HG03045 (cell line): ENCODE data around the gene UFSP2.

Source experiments
- ATAC-seq: cut with Tn5 transposase; IDR thresholded peaks from one replicate; pipeline ENCODE4 v1.9.1; 2021; ENCODE audit warnings: mild to moderate bottlenecking, moderate library complexity; ENCODE audit not compliant: unreplicated experiment

UFSP2 gene, protein sequence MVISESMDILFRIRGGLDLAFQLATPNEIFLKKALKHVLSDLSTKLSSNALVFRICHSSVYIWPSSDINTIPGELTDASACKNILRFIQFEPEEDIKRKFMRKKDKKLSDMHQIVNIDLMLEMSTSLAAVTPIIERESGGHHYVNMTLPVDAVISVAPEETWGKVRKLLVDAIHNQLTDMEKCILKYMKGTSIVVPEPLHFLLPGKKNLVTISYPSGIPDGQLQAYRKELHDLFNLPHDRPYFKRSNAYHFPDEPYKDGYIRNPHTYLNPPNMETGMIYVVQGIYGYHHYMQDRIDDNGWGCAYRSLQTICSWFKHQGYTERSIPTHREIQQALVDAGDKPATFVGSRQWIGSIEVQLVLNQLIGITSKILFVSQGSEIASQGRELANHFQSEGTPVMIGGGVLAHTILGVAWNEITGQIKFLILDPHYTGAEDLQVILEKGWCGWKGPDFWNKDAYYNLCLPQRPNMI

DNA sequence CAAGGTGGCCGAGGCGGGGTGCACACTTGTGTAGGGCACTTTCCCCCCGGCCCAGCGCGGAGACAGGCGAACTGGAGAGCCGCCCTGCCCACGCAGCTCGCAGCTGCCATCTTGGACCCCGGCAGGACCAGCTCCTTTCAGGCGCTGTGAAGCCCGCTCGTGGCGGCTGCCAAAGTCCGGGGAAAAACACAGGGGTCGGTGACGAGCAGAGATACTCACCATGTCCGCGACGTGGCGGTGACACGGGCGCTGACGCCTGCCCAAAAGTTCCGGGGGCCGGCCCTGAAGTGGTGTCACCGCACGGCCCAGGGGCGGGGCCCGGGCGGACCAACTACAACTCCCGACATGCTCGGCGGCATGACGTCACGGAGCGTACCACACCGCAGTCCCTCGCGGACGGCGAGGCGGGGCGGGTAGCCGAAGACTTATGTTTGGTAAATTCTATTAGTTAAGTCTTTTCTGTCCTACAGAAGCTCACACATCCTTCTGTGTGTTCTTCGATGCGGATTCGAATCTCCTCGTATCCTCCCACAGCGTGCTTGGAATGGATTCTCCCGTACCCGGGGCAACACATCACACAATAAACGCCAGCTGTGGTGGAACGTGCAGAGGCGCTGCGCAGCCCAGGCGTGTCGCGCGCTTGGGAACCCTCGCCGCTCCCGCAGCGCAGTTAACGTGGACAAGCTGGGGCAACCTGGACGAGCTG, at the start of gene UFSP2:
Gene UFSP2, minus strand, starts transcription at position 318 of the 706 bp plus-strand sequence. Its CDS starts 96 bp downstream, at position 222.
- ATAC-seq, result peak; percentile 92

DNA sequence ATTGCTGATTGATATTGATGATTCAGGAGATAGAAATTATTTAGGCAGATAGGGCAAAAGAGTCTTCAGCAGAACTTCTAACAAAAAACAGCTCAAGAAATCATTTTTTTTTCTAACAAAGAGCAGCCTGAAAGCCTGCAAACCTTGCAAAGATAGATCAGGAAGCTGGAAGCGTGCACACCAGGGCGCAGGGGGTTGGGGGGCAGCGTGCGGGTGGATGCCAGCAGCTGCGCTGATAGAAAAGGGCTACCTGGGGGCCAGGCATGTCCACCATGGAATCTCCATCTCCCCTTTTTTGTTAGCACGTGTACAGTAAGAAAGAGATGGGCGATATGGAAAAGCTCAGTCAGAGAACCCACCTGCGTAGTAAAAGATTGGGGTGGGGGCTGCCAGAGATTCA, 47.5 kb upstream of the UFSP2 start:
- no peak for ATAC-seq

DNA sequence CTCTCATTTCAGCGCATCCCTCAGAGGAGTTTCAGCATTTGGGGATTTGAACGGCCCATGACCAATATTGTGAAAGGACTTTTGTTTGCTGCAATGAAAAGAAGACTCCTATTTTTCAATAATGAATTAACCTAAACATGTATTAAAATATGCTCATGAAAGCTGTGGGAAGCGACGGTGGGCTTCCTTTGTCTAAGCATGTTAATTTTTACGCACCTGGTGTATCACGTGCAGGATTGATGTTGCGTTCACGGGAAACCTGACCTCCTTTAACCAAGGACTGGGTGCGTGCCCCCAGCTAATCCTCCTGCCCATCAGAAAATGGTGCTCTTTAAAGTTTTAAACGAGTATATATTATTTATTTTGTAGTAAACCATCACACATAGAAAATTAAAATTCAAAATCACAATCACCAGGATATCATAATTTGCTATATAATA, 46.4 kb upstream of the UFSP2 start:
- ATAC-seq, result no peak

DNA sequence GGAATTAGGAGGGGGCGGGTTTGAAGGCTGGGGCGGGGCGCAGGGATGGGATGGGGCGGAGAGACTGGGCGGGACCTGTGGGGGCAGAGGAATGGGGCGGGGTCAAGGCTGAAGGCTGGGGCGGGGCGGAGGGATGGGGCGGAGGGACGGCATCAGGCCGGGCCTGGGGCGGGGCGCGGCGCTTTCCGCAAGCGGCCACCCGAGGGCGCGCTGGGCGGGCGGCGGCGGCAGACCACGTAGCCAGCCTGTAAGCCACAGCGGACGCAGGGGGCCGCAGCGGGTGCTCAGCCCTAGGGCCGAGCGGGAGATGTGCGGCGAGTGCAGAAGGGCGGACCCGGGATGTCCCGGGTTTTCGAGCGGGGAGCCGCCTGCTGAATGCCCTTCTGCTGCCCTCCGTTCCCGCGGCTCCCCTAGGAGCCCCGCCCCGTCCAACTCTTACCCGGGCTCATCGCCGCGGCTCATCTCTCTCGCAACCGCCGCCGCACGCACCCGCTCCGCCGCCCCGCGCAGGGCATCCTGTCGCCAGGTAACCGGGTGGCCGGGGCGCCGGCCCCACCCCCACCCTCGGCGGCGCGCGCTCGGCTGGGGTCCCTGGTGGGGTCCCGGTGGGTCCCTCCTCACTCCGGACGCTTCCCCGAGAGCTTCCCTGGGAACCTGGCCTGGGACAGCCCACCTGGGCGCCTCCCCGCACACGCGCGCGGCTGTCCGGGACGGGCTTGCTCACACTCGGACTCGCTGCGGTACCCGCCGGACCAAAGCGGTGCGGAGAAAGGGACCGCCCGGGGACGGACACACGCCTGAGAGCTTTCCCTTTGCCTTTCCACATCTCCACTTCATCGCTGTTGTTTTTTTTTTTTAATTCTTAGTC, 45.7 kb upstream of the UFSP2 start, which contains the start of gene CCDC110:
Gene CCDC110, minus strand, starts transcription at position 499 of the 868 bp plus-strand sequence. Its CDS starts 50 bp downstream, at position 449.
- peak; percentile 94 for ATAC-seq

DNA sequence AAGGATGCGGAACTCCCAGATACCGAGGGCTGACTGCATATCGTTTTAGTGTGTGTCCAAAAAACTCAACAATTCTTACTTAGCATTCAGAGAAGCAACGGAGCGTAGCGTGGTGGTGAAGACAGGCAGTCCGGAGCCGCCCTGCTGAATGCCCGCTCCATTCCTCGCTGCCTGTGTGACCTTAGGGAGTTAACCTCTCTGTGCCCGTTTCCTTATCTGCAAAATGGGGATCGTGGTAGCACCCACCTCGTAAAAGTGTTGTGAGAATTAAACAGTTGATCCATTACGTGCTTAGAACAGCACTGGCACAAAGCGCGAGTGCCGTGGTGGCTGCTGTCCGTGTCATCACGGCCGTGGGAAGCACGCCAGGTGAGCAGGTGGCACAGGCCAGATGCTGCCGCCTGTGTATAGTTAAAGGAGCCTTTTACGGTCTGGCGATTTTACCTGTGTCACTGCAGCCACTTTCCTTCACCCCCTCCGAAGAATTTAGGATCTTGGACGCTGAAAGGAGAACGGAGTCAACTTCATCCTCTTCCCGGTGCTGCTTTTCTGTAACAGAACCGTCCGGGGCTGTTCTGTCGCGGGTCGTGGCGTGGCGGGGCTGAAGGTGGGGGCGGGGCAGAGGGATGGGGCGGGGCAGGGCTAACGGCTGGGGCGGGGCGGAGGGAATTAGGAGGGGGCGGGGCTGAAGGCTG, 44.9 kb upstream of the UFSP2 start:
- peak; percentile 22 for ATAC-seq

DNA sequence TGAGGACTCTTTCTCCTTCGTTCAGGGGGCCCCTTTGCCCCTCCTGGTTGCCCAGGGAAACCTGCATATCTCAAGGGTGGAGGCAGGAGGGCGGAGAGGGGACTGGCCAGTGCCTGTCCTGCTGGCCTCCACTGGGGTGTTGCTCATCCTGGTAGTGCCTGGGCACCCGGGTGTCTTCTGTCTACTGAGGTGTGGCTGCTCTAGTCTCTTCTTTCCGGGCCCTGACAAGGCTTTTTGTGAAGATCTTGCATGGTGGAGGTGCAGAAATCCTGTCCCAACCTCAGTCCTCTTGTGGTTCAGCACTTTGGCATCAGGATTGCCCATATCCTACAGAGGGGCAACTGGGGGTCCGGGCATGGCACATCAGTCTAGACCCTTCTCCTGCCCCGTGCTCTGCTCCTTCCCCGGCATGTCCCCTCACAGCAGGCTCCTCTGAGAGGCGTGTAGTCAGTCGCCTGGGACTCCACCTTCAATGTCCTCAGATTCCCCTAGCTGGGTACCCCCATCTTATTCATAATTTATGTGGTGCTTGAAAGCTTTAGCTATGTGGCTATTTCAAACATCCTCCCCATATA, 43.9 kb upstream of the UFSP2 start:
- ATAC-seq, result no peak

DNA sequence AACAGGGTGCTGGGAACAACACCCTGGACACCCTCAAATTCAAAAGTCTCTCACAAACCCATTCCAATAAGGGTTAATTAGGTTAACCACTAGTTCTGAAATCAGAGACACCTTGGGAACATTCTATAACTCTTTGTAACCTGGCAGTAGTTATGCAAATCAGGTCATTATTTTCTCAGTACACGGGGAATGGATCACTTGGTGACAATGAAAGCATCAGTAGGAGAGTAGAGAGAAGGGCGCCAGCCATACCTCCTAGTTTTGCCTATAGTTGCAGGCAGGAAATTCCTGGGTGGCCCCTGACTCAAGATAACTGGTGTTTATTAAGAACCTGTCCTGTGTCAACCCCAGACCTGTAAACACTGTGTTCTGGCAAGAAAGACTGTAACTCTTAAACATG, 43.2 kb upstream of the UFSP2 start:
- ATAC-seq, result no peak

DNA sequence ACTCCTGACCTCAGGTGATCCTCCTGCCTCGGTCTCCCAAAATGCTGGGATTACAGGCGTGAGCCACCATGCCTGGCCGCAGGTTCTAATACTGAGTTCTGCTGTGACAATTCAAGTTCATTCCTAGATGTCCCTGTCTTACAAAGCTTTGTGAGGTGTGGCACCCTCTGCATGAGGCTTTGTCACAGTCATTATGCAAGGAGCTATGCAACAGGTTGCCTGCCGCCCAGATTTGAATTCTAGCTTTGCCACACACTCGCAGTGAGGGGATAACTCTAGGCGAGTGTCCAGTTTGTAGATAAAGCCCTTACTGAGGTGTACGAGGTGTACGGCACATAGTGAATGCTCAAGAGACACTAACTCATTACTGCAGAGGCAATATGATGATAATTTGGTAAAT, 42.2 kb upstream of the UFSP2 start:
- ATAC-seq, result no peak

DNA sequence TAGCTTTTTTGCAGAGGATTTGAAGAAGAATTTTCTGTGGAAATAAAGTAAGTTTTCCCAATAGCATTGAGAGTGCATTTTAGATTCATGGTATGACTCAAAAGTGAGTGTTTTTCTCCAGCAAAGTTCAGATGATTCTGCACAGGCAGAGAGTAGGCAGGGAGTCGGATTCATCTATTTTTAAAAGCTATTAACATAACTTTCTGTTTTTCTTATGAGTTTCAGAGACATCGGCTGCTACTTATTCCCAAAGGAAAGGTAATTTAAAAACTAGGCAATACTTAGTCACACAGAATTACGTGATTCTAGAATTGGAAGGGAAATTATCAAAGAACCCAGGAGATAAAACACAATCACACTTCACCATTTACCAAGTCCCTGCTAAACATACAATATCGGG, 41.3 kb upstream of the UFSP2 start:
- ATAC-seq, result no peak

DNA sequence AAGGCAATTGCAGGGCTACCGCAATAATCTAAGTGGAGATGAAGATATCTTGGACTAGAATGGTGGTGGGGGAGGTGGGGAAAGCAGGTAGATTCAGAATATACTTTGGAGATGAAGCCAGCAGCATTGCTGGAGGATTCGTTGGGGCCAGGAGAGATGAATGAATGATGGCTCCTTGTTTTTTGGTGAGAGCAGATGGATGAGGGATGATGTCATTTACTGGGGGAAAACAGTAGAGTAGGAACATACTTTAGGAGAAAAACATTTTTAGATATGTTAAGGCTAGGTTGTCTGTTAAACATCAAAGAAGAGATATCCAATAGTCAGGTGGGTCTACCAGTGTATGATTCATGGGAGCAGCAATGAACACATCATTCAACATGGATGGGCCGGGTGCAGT, 39.9 kb upstream of the UFSP2 start:
- ATAC-seq, result no peak

DNA sequence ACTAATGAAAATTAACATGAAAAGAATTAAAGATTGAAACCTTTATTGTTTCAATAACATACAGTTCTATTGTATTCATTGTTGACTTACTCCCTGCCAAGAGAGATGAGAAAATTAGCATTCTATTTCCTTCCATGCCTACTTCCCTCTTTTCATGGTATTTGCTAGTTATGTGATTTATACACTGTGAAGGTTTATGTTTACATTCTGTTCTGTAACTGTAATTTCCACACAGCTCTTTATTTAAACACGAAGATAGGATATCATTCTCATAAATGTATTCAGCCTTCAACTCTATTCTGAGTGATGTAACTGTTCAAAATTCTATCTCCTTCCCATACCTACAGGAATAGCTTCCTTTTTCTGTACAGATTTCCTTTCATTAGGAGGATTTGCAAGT, 39.1 kb upstream of the UFSP2 start:
- ATAC-seq, result no peak

DNA sequence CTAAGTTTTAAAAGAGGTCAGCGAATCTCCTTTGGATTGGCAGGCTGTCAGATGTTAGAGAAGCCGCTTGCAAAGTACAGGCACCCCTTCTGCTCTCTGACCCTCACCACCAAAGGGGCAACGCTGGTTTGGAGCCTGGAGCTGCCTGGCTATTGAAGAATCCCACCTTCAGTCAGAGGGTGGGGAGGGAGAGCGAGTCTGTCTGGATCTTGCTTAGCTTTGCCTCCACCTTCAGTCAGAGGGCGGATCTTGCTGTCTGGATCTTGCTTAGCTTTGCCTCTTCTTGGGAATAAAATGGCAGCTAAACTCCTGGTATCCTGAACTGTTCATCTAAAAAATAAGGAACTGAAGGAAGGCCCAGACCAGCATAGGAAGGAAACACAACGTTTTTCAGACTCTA, 38.4 kb upstream of the UFSP2 start:
- no peak for ATAC-seq

DNA sequence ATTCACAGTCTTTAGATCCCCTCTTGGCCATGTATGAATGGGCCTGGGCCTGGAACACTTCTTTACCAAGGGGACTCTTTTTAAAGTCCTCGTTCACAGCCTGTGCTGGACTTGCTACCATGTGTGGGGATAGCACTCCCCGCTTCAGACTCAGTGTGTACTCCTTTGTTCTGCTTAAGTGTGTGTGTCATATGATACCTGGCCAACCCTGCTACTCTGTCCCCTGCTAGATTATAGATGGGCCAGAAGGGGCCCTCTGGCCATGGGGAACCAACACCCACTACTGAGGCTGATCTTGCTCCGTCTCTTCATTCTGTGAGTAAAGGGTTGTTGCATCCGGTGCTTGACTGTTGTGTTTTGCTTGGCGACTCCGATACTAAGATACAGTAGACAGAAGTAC, 37.8 kb upstream of the UFSP2 start:
- ATAC-seq, result no peak

DNA sequence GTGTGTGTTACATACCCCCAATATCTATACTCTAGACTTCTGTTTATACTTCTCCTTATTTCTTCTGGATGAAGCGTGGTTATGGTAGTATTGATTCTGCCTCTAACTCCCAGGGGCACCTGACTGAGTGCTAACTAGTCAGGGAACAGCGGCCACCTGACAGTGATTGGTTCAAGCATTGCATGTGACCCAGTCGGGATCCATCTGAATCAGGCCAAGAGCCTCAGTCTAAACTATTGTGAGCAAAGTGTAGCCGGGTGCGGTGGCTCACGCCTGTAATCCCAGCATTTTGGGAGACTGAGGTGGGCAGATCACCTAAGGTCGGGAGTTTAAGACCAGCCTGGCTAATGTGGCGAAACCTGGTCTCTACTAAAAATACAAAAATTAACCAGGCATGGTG, 35.8 kb upstream of the UFSP2 start:
- no peak for ATAC-seq

DNA sequence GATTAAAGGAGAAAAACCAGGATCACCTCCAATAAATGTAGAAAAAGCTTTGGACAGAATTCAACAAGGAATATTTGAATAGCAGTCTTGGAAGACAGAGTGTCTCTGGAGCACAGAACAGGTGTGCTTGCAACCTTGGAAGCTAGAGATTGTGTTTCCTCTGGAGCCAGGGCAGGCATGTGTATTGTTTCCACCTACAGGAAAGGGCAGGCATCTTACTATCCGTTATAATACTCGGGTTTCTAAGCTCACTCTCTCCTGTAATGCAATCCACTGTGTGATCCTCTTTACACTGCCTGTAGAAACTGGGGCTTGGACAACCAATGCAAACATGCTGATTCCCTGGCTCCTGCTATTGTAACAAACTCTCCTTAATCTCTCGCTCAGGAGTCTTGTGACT, 31.4 kb upstream of the UFSP2 start:
- ATAC-seq, result no peak

DNA sequence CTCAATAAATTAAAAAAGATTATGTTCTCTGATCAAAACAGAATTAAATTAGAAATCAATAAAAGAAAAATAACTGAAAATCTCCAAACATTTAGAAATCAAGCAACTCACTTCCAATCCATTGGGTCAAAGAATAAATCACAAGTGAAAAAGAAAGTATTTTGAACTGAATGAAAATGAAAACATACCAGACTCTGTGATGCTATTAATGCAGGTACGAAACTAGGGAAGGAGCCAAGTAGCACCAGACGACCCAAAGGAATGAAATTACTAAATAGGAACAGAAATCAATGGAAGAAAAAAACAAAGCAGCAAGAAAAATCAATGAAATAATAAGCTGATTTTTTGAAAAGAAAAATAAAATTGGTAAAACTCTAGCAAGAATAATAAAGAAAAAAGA, 30.4 kb upstream of the UFSP2 start:
- ATAC-seq, result no peak

DNA sequence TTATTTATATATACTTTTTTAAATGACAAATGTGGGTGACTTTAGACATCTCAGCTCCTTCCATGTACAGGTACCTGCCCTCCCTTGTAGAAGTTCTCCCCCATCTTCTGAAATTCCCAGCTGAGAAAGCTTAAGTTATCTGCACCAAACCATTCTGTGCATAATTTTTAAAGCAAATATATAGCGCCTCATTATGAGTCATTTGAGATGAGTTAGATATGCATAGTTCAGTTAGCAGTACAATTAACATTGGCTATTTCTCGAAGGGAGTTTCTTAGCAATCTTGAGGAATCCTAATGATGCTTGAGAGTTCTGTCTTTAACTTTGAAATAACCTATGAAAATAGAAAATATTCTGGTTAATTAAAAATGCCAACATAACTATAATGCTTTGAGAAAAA, 19.4 kb upstream of the UFSP2 start:
- no peak for ATAC-seq

DNA sequence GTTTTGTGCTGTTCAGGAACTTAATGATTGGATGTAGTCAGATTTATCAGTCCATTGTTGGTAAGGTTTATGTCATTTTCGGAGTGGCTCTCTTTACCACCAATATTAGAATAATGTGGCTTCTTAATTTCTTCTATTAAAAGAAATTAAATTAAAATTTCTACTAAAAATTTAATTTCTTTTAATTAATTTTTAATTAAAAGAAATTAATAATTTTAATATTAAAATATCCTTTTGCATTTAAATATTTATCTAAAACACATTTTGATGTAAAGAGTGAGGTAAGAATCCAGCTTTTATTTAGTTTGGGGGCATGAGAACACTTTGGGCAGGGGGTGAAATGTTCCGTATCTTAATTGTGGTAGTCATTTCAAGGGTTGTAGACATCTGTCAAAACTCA, 15.7 kb upstream of the UFSP2 start:
- no peak for ATAC-seq

DNA sequence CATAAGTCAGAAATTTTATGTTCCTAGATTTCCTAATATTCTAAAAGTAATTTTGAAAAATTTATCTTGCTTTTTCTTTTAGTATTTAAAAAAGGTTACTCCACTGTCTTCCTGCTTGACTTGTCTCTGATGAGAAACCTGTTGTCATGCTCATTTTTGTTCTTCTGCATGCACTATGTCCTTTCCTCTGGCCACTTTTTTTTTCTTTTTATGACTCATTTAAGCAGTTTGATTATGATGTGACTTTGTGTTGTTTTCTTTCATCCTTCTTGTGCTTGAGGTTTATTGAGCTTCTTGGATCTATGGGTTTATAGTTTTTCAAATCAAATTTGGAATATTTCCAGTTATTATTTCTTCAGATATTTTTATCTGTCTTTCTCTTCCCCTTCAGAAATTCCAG, 12.0 kb upstream of the UFSP2 start:
- no peak for ATAC-seq

DNA sequence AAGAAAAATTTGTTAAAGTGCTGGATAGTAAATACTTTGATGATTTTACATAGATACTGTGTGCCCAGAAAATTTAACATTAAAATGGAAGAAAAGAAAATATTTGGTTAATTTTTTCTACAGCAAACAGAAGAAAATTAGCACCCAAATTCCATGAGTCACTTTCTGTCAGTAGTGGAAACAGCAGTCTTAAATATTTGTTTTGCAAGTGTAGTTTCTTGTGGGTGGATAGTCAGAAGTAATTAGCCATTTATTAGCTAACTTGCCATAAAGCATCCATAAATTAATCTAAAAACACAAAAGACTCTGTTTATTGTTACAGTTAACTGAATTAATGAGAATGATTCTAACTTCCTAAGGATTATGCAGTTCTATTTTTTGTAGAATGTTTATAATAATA, 9.7 kb upstream of the UFSP2 start:
- no peak for ATAC-seq
